ENCODE data around the gene FOLR3. TPM values are rescaled to one million over a fixed set of nuclear protein-coding genes. Genes with fewer than 3 reads are reported as not detected.

The FOLR3 gene
- total and polyA plus RNA-seq, 2 of the 4 experiments (the other 2 are of a cell fraction): 0.29 to 0.36 TPM

- 60% methylated on average over 1 of the region's 4 CpGs; no CpG with 5 or more reads in 1 of the 2 experiments for WGBS, 2 experiments (ENCODE audit: extremely low coverage in 2 of 2, insufficient read length in 1 of 2)
- H4K91ac ChIP-seq (ENCODE audit: insufficient read depth, low read depth, low read length): peak overlapping the region; percentile 82
- H3K9ac ChIP-seq (ENCODE audit: low read depth, low read length): no peak overlapping the region
- peak overlapping the region; percentile 36; the same call in 1 of the 2 replicates for H3K56ac ChIP-seq (ENCODE audit: extremely low read depth, insufficient read depth, low read length)
- H2AFZ ChIP-seq (replicated peaks; ENCODE audit: low read length, poor library complexity): no peak overlapping the region
- intact Hi-C loops (cut with micrococcal nuclease): loop anchor here (1.0 to 2.0 kb wide), 2 partner anchors 64 to 120 kb away; partner anchors contain the start of genes LRRC51 and NUMA1
- no peaks in the 10 kb centered on the region for H3K36me3 ChIP-seq (ENCODE audit: control insufficient read depth, insufficient read depth, low read length)
- H3K9me1 ChIP-seq (ENCODE audit: insufficient read depth, low read length): peaks cover 6% of the 10 kb centered on the region
- no peaks in the 10 kb centered on the region for H4K20me1 ChIP-seq (ENCODE audit: insufficient read depth, low read length)
- H2BK5ac ChIP-seq (ENCODE audit: low read depth, low read length, poor library complexity, severe bottlenecking): peak overlapping the region; percentile 84
- H2BK15ac ChIP-seq (ENCODE audit: low read depth, low read length): peak overlapping the region; percentile 76; the same call in 1 of the 3 replicates
- dilution Hi-C loops (cut with HindIII; ENCODE audit: low sequenced_read_pairs, unreplicated experiment): no loop called here
- H3K4ac ChIP-seq (ENCODE audit: low read depth, low read length): peak overlapping the region; percentile 82
- peak; percentile 54 for ATAC-seq (ENCODE audit: low read depth)
- no peak overlapping the region for H3K4me2 ChIP-seq (ENCODE audit: low read depth, low read length)
- ChIA-PET POLR2A (ENCODE audit: unreplicated experiment) (interaction anchor here (1.1 kb wide), 1 partner anchor 107 kb away, joined by 4 read pairs; no protein-coding TSS in a partner anchor), CTCF (interaction anchor here (0.6 to 2.2 kb wide), 11 partner anchors 12 to 287 kb away, joined by 3 to 21 read pairs (median 3); partner anchors contain the start of genes ANAPC15 and RNF121)
- DNase-seq: peak; percentile 87
- peak overlapping the region; percentile 73 for H2BK20ac ChIP-seq (ENCODE audit: low read depth, low read length)
- in situ Hi-C loops (cut with MboI; ENCODE audit: low sequenced_read_pairs): no loop called here
- no peaks in the 10 kb centered on the region for H3K27me3 ChIP-seq (ENCODE audit: control insufficient read depth, insufficient read depth, low read length)
- peak overlapping the region; percentile 64 for H4K5ac ChIP-seq (ENCODE audit: low read depth, low read length)
- H3K18ac ChIP-seq (ENCODE audit: low read depth, low read length): peak overlapping the region; percentile 45
- peak overlapping the region; percentile 74; the same call in 1 of the 2 replicates for H3K27ac ChIP-seq (ENCODE audit: insufficient read depth, low read length)
- TF ChIP-seq NFE2L2 (IDR thresholded peaks at IDR 0.05; ENCODE audit: low read depth, low read length) (no peak), CTCF (conservative IDR thresholded peaks at IDR 0.05; ENCODE audit: low read depth, low read length) (no peak), SMC3 (IDR thresholded peaks at IDR 0.05; ENCODE audit: low read depth, low read length) (no peak), BHLHE40 (IDR thresholded peaks at IDR 0.05; ENCODE audit: low read depth, low read length) (no peak), CEBPB (IDR thresholded peaks at IDR 0.05; ENCODE audit: low read depth, low read length) (peak; percentile 76)
- peak overlapping the region; percentile 44; the same call in 1 of the 2 replicates for H3K23ac ChIP-seq (ENCODE audit: low read depth, low read length)
- H3K4me3 ChIP-seq (ENCODE audit: insufficient read depth, low read depth, low read length): no peak overlapping the region
- 0 out of 2 replicates have a peak overlapping the region, but pooled peaks have one; percentile 38 for H2AK5ac ChIP-seq (ENCODE audit: low read depth, low read length)
- H4K8ac ChIP-seq (ENCODE audit: low read depth in 2 of 2, low read length in 2 of 2): peak overlapping the region; percentile 55 to 81; a peak in 3 of 4 replicates
- H2BK120ac ChIP-seq (ENCODE audit: low read depth, low read length): peak overlapping the region; percentile 94
- no peaks in the 10 kb centered on the region for H3K79me1 ChIP-seq (ENCODE audit: low read depth in 1 of 2, low read length in 2 of 2)
- BruUV-seq (replicated peaks): no TSS peak
- peak overlapping the region; percentile 43; the same call in 1 of the 2 replicates for H3K14ac ChIP-seq (replicated peaks; ENCODE audit: low read depth, low read length)
- H3K9me3 ChIP-seq (ENCODE audit: control insufficient read depth, insufficient read depth, low read length): no peaks in the 10 kb centered on the region
- no peak overlapping the region for H2AK9ac ChIP-seq (replicated peaks; ENCODE audit: low read depth, low read length, poor library complexity)
- H3K4me1 ChIP-seq (ENCODE audit: control insufficient read depth, insufficient read depth, low read length): peaks cover 9% of the 10 kb centered on the region; the same call in 1 of the 2 replicates
These were observed 9.5 kb downstream of the FOLR3 start for GRCh38 chr11:72144807-72145565.

Measured in IMR-90 (cell line).